HG02970 (cell line): ENCODE data around the gene FECH.
A peak's percentile ranks its signal among the peaks of the same experiment; 100 is the strongest.

Source experiments
- ATAC-seq: cut with Tn5 transposase; IDR thresholded peaks from one replicate; pipeline ENCODE4 v1.9.1; 2021; ENCODE audit warnings: mild to moderate bottlenecking, moderate library complexity, moderate number of reproducible peaks; ENCODE audit not compliant: unreplicated experiment, low FRiP score

The FECH gene

GRCh38 chr18:57583297-57583835, 3.1 kb downstream of the FECH start:
- no peak for ATAC-seq

DNA sequence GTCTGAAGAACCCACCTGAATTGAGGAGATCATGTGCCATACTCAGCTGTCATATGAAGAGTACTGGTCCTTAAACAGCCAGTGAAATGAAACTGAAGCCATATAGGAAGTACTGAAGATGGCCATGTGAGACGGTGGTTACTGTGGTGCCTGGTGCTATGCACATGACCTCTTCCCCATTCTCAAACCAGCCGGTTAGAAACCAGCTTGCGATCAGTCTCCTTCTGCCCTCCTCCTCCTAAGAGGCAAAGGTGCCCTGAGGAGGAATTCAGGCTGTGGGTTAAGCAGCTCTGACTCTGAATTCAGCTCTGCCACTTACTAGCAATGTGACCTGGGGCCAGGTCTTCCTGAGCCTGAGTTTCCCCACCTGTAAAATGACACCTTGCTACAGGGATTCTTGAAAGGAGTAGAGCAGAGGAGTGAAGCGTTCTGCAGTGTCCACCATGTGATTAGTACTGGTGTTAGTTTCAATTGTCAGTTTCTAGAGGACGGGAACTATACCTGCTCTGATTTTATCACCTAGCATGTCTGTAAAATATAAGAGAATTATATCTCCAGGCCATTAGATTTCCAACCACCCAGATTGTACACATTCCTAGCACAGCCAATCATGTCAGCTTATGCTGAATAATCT, 5.1 kb downstream of the FECH start:
- peak; percentile 81 for ATAC-seq

DNA sequence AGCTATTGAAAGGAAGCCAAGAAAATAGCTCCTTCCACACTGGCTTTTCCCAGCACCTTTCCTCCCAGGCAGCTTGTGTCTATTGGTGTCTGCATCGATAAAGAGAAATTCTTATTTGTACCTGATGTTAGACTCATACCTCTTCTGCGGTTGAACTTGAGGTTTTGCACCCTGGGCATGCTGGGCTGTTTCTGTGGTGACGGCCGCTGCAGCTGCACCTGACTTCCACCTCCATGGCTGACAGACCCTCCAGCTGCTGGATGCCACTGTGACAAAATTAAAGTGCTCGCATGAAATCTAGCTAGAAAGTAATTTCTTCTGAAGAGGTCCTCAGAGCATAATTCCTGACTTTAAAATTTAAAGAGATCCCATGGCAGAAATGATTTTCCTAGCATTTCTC, 6.6 kb downstream of the FECH start:
- no peak for ATAC-seq

DNA sequence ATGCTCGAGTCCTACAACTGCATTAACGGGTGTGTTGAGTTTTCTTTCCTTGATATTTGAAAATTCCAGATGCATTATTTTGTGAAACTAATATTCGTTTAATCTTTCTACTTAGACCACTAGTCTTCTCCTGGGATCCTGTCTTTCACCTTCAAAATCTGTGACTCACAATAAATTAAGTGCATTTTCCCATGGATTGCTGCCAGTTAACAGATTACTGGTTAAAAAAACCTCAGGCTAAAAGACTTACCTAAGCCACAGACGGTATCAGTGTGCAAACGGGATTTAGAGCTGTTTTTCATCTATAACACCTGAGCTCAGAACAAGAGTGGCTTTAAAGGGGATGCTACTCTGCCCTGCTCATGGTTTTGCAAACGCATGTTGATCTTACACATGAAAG, 10.2 kb downstream of the FECH start:
- ATAC-seq, result no peak

GRCh38 chr18:57575542-57575941, 11.0 kb downstream of the FECH start:
- ATAC-seq, result no peak

DNA sequence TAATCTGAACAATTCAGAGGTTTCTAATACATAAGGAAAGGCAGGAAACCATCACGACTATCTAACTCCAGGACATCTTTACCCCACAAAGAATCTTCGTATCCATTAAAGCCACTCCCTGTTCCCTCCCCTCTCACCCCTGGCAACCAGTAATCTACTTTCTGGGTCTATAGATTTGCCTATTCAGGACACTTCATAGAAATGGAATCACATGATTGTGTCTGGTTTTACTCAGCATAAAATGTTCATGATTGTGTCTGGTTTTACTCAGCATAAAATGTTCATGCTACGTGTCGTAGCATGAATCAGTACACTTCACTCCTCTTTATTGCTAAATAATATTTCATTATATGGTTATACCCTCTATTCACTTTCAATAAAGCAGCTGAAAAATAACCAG, 11.6 kb downstream of the FECH start:
- no peak for ATAC-seq

- ATAC-seq, result no peak
Measured at GRCh38 chr18:57570162-57570561, 16.3 kb downstream of the FECH start.

- no peak for ATAC-seq
Measured at GRCh38 chr18:57569133-57569532, 17.4 kb downstream of the FECH start.

DNA sequence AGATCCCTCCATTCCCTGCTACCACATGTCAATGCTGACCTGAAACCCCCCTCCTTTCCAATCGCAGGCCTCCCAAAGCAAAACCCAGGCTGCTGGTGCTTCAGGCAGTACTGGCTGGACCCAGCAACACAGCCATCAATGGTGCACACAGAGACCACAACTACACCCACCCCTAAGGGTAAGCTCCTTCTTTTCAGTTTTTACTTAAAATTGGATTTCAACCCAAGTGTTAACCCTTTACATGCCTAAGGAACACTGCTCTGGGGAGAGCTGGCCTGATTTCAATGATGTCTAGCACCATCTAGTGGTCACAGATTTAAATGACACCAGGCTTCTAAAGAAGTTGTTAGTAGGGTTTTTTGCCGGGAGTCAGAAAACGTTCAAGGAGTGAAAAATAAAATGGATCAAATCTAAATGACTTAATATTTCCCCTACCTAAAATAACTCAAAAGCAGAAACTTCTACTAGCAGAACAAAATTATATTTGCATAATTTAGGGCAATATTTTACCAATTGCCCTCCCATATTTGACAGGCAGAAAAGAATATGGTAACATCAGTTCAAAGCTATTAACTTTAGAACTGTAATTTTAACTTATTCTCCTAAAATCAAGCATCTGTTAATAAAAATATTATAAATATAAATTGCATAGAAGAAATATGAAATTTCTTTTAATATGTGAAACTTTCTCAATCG, 24.6 kb downstream of the FECH start:
- no peak for ATAC-seq

DNA sequence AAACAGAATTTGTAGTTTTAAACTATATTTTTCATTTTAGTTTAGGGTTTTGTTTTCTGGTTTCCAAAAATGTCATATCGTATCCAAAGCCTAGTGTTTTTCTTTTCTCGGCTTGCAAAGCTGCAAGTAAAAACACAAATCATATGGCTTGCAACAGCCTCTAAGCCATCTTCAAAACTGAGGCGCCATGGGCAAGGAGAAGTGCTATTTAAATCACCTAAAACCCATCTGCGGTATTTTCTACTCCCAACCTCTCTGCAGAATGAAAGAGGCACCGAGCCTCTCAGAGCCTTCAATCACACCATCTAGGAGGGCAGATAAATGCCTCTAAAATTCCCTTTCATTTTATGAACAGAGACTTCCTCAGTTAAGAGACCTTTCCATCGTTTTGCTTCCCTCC, 25.2 kb downstream of the FECH start:
- ATAC-seq, result no peak

GRCh38 chr18:57559314-57559713, 27.2 kb downstream of the FECH start:
- no peak for ATAC-seq

- ATAC-seq, result no peak
Measured at GRCh38 chr18:57555134-57555533, 31.4 kb downstream of the FECH start.

DNA sequence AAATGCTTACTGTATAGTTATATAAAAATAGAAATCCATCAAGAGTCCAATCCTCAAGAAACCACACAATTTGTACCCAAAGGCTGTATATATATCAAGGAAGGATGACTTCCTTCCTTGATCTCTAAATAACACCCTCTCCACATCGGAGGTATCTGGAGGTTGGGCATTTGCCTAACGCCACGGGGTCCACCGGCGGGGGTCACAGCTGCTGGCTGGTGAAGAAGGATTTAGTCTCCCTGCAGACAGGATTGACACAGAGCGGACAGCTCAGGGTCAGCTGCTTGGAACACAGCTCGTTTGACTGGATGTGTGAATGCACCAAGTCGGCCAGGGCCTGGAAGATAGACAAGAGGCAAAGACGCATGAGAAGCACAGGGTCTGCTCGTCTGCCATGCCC, 36.0 kb downstream of the FECH start:
- ATAC-seq, result no peak

DNA sequence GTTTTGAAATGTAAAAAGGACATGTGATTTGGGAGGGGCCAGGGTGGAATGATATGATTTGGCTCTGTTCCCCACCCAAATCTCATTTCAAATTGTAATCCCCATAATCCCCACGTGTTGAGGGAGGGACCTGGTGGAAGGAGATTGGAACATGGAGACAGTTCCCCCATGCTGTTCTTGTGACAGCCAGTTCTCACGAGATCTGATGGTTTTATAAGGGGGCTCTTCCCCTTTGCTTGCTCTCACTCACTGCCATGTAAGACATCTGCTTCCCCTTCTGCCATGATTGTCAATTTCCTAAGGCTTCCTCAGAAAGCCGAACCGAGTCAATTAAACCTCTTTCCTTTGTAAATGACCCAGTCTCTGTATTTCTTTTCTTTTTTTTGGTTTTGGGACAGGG, 39.2 kb downstream of the FECH start:
- no peak for ATAC-seq

- peak; percentile 55 for ATAC-seq
Measured at GRCh38 chr18:57544936-57545660, 41.4 kb downstream of the FECH start.

DNA sequence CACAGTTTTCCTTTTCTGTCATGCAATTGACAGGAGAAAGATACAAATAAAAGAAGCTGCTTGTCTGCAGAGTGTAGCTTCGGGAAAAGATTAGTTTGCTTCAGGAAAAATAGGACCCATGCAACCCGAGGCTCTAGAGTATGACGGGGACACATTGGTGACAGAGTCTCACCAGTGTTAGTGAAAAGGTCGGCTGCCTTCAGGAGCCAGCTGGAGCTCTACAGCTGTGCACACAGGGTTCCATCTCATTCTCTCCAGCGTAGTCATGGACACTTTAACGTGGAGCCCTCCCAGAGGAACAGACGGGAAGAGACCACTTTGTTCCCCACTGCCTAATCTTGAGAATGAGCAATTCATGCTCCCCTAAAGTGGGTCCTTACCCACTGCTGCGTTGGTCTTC, 42.9 kb downstream of the FECH start:
- no peak for ATAC-seq

GRCh38 chr18:57542812-57543427, 43.6 kb downstream of the FECH start:
- ATAC-seq, result no peak

- ATAC-seq, result no peak
Measured at GRCh38 chr18:57542126-57542525, 44.4 kb downstream of the FECH start.

DNA sequence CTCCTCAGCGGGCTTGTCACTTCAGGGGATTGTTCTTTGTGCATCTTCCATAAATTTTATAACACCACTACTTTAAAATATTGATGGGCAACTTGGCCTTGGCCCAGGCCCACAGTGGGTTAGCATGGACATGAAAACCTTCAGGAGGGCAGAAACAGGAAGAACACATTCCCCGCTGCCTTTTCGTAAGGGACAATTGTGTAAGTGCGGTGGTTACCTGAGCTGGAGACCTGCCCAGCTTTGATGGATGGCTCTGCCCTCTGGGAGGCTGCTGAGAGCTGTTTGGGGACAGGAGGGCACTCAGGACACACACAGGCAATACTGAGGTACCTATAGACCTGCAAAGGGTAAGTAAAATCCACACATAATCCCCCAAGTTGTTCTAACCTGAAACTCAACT, 46.8 kb downstream of the FECH start:
- no peak for ATAC-seq

DNA sequence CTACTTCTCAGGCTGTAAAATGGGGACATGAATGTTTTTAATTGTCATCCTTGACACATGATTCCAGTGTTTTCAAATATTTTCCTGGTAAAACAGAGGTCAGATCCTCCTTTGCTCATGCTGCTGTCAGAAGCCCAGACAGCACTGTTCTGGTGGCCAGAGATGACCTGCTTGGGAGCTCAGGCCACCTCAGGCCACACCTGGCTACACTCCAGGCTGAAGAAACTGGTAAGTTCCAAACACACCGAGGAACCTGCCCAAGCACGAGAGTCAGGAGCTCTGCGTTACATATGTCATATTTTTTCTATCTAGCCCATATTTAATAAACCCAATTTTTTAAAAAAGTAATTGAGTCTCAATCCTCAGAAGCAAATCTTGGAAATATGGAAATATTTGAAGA, 47.9 kb downstream of the FECH start:
- ATAC-seq, result no peak

DNA sequence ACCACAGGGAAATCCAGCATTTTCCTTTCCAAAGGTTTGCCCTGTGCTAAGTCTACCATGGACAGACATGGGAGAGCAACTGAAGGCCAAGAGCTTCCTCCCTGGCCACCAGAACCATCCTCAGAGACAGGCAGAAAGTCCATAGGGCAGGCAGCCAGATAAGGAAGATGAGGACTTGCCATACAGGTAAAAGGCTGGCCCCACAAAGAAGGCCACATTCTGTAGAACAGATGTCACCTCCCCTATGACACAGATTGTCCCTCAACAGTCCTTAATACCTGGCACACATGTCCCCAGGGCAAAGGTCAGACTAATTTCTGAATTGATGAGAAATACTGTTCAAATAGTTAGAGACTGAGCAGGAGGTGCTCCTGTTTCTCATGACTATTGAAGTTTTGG, 52.0 kb downstream of the FECH start:
- ATAC-seq, result no peak
